NCI-H1436 (cell line): ENCODE measurements around the gene NME9.

Source experiments
- DNase-seq: peaks from one replicate; lab custom pipeline; 2025; lab: John Stamatoyannopoulos, UW

Gene NME9

DNA sequence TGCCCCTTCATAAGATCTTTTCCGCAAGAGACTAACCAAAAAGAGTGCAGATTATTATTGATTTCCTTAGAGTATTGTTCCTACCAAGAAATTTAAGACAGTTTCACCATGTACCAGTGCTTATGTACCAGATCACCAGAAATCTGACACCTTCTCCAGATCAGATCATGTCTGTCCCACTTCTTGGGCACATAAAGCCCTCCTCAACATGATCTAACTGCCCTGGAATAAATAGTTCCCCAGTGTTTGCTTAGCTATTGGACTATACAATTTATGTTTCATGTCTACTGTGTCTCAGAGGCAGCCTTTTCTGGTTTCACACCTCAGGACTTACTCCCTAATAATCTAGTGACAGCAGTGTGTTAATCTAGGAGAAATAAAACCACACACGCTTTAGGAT, 46.8 kb downstream of the NME9 start:
- DNase-seq = no peak

DNA sequence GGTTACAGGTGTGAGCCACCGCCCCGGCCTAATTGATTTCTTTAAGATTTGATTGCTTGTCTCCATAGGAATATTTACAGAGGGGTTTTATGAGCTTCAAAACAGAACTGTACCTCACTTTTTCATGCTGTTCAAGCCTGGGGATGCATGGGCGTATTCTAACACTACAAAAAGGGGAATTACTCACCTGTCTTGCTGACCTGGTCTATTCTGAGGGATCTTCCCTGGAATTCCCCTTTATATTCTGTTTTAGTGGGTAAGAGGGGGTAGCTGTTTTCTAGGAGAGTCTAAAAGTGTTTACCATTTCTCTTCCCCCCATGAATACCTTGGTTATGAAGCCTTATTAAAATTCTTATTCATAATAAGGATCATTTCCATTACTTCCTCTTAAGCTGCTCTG, 48.1 kb downstream of the NME9 start:
- no peak for DNase-seq

DNA sequence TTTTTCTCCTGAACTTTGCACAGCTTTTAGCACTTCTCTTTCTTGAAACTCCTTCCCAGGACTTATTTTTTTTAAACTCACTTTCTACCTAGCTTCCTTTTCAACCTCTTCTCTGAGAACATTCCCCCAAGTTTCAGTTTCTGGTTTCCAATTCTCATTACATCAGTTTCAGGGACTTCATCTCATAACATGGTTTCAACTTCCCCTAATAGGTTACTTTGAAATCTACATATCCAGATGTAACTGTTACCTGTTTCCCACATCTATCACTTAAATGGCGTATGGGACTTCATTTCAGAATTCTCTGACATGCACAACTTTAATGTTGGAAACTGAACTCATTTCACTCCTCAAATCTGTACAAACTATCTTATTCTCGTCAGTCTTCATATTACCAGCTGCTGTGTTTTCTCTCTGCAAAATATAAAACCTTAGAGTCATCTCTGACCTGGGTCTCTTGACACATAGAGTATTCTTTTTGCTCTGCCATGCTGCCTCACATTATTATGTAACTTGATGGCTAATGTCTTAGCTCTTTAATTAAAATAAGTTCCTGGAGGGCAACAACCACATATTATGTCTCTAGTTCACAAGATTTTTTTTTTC, 58.4 kb downstream of the NME9 start:
- no peak for DNase-seq

DNA sequence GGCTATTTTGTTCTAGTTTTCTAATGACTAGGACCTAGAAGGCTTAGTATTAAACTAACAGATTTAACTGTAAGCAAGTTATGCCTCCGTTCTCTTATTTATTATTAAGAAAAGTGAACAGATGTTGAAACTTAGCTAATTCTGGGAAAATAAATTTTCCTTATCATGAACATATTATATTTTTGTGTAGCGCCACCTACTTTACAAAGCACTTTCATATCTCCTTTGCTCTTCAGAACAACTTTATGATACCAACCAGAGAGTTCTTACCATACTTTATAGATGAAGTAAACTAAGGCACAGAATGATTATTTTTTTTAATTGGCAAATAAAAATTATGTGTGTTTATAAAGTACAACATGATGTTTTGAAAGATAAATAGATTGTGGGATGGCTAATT, 59.4 kb downstream of the NME9 start:
- no peak for DNase-seq

DNA sequence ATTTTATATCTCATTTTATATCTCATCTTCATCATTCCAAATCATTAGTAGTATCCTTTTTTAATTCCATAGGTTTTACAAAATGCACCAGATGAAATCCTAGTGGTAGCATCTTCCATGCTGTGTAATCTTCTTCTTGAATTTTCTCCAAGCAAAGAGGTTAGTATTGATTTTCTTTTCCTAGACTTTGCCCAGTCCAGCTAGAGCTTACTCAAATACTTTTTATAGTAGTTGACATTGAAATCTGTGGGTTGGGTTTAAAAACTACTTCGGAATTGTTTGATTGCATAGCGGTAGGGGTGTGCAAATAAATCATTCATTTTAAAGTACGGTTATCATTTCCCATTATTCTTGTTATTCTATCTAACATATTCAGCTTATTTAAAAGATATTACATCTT, 62.6 kb downstream of the NME9 start:
- no peak for DNase-seq

DNA sequence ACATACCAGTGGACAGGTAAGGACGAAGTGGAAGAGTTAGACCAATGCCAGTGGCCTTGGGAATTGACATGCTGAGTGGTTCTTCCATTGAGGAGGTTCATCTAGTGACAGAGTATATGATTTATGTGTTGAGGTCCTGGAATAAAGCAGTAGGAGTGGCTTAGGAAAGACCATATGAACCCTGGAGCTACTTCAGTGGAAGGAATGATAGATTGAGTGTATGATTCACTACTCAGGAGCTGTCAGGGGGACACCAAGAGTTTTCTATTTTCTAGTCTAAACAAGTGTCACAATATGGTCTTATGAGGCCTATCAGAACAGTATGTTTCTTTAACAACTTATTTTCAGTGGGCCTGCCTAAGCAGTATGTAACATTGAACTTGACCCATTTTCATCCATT, 63.9 kb downstream of the NME9 start:
- DNase-seq = no peak

DNA sequence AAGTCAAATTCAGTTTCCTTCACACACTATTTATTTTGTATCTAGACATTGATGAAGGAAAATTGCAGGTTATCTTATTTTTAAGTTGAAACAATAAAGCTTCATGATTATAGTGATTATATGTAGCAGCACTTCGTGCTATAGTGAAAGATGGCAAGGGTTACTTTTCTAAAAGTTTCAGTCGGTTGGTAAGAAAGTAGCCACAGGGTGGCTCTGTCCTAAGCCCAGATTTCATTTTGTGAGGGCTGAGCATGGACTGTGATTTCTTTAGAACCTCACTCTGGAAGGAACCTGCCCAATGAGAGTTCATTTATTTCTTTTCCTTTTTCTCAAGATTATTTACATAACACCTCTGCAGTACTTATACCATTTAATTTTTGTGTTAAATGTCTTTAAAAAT, 66.5 kb downstream of the NME9 start:
- DNase-seq = no peak

DNA sequence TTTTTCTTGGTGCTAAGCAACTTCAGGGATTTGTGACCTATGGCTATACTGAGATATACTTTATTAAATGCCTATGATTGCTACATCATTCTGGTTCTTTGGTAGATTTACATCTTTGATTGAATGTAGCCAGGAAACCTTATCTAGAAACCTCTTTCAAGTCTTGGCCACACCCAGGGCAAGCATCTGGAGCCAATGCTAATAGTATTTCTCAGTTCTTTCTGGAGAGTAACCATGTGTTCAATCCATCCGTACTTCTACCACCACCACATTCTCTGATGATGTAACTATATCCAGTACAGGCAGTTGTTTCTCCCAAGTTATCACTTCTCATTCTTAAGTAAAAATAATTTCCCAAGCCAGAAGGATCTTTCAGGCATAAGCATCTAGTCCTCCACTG, 69.0 kb downstream of the NME9 start:
- no peak for DNase-seq

DNA sequence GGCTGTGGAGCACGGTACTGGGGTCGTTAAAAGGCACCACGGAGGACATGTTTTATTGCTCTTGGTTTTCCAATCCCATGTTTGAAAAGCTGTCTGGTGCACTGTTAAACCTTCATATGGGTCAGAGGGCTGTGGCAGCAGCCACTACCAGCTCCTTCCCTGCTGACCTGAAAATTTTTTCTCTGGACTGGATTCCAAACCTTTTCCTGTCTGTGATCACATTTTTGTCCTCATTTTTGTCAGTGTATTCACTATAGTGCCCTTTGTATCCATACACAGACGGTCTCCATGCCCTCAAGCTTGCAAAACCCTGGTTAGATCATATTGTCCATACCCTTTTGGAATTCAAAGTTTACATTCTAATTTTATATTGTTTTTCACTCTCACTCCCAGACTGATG, 70.5 kb downstream of the NME9 start:
- no peak for DNase-seq

DNA sequence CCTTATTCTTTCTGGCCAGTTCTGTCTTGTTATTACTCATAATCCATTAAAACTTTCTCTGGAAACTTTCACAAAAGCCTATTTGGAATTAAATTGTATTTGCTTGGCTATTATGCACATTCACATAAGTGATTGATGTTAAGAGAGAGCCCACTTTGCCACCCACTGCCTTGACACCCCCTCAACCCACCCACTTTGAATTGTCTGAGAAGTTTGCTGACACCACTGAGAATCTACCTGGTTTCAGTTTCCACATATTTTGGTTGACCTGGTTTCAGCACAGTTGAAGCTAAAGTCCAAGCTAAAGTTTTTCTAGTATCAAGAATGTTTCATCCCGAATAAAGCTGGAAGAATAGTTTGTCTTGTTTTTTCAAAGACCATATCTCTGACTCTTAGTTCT, 71.7 kb downstream of the NME9 start:
- DNase-seq = no peak

DNA sequence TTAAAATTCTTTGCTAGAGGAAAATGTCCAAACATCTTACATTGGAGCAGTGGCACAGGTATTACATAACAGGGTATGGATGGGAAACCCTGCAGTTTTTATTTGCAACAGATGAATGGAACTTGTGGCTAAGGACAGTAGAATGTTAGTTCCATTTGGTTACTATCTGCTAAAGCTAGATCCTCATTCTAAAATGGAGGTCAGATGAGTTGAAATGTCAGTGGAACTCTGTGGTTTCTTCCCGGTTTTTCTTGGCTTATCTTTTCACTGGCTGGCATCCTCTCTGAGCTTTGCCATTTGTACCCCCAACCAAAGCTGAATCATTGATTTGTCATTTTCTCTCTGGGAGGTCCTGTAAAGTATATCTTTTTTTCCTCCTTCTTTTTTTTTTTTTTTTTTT, 73.6 kb downstream of the NME9 start:
- no peak for DNase-seq

DNA sequence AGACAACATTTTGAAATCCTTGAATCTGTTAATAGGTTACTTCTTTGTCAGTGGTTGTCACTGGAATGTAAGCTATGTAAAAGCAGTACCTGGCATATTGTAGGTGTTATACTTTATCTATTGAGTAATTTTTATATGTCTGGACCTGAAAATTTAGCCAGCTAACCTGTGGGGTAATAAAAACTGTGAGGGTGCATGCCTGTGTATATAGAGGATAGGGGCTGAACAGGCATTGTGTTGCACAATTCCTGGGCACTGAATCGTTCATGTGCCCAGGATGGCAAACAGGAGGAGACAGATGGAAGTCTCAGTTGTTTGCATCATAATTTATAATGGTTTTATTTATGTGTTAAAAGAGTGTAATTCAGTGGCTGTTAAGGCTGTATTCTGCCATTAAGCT, 75.4 kb downstream of the NME9 start:
- no peak for DNase-seq

DNA sequence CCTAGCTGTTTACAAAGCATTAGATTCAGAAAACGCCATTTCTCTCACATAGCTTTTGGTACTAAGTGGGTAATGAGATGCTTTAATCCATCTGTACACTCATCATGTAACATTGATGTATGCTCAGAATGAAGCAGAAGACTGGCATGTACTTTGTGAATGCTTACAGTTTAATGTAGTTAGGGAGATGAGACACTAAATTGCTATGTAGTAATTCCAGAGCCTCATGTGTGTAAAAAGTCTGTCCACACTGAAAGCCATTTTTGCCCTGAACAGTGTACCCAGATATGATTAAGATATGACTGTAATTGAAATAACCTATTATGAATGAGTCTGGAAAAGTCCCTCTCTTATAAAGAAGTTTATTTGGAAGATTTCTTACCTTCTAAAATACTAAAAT, 76.0 kb downstream of the NME9 start:
- DNase-seq = no peak
